Measurements from ENCODE around the gene ABCF3.
"Not testable (repeated sequence)": the region's sequence is repeated elsewhere in the genome, so short reads cannot be mapped to it uniquely, and the experiment has no call there.

ABCF3 gene

DNA sequence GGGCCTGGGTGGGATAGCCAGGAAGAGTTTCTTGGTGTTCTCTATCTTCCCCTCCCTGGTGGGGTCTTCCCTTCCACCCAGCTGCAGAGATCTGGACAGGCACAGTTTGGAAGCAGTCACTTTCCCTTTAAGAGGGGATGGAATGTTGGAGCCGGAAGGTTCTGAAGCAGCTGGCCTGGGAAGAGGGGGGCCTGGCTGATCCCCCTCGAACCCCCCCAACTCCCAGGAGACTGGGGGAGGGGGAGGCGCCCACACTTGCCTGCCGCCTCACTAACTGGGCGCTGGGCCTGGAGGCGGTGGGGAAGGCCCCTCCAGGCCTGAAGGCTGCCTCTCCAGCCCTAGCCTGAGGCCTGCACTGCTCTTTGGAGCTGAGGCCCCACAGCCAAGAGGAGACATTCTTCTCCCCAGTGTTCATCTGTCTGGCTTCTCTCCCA is 29.5 kb upstream of the ABCF3 start:
- peak overlapping the region; percentile 93 to 97 for H3K4me3 ChIP-seq (replicated peaks in 1 of 2; ENCODE audit: low read depth in 2 of 2, low read length in 2 of 2)
- peak; percentile 71 to 86 for DNase-seq (ENCODE audit: low read depth in 2 of 2)
- TF ChIP-seq, protein P1, sequence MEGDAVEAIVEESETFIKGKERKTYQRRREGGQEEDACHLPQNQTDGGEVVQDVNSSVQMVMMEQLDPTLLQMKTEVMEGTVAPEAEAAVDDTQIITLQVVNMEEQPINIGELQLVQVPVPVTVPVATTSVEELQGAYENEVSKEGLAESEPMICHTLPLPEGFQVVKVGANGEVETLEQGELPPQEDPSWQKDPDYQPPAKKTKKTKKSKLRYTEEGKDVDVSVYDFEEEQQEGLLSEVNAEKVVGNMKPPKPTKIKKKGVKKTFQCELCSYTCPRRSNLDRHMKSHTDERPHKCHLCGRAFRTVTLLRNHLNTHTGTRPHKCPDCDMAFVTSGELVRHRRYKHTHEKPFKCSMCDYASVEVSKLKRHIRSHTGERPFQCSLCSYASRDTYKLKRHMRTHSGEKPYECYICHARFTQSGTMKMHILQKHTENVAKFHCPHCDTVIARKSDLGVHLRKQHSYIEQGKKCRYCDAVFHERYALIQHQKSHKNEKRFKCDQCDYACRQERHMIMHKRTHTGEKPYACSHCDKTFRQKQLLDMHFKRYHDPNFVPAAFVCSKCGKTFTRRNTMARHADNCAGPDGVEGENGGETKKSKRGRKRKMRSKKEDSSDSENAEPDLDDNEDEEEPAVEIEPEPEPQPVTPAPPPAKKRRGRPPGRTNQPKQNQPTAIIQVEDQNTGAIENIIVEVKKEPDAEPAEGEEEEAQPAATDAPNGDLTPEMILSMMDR (IDR thresholded peaks at IDR 0.05; ENCODE audit: low read depth, low read length), result no peak

DNA sequence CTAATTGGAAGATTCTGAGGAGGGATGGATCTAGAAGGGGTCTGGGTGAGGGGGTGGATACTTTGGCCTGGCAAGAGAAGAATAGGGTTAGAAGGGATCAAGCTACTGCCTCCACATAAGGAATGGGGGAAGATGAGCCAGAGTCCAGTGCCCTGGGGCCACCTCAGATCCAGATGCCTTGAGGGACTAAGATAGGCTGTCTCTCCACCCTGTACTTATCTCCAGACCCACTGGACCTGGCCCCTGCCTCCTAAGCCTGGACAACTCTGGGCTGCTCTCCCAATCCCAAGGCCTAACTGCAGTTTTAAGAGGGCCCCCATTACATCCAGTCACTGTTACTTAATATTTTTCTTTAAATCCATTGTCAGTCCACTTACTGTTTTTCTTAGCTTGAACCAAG is 28.8 kb upstream of the ABCF3 start:
- TF ChIP-seq, protein P1 (IDR thresholded peaks at IDR 0.05; ENCODE audit: low read depth, low read length), result no peak
- DNase-seq (ENCODE audit: low read depth in 2 of 2), result no peak
- H3K4me3 ChIP-seq (replicated peaks in 1 of 2; ENCODE audit: low read depth in 2 of 2, low read length in 2 of 2), result peak overlapping the region; percentile 93 to 97

DNA sequence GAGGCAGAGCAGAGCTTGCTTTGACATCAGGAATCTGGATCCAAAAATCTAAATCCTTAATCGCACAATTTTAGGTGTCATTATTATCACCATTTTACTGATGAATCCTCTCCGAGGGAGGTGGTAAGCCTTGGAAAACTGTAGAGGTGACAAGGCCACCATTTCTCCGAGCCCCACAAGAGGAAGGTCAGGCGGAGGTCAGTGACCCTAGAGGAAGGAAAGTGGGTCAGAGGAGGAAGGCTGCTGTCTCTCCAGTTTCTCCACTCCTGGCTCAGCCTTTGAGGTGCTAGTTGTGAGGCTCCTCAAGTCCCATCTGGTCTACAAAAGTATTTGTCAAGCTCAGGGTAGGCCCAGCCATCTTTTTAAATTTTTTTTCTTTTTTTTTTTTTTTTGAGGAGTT is 27.6 kb upstream of the ABCF3 start:
- no peak for DNase-seq (ENCODE audit: low read depth in 2 of 2)
- TF ChIP-seq, protein P1 (IDR thresholded peaks at IDR 0.05; ENCODE audit: low read depth, low read length), result no peak
- H3K4me3 ChIP-seq (replicated peaks in 1 of 2; ENCODE audit: low read depth in 2 of 2, low read length in 2 of 2), result no peak overlapping the region

DNA sequence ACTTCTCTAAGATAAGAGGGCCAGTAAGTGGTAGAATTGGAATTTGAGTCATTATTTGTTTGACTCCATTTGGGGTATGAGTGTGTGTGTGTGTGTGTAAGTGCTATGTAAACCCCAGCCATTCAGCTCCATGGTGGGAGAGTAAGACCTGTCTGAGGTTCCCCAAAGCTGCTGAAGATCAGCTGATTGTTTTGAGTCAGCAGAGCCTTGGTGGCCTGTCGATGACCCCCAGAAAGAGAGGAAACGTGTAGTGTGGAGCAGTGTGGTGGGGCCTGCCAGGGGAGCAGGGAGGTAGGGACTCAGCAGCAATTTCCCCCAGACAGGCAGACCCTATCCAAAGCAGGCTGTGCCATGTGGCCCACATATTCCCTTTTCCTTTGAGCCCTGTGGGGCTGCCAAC is 25.5 kb upstream of the ABCF3 start:
- no peak overlapping the region for H3K4me3 ChIP-seq (replicated peaks in 1 of 2; ENCODE audit: low read depth in 2 of 2, low read length in 2 of 2)
- peak; percentile 66 to 71 for DNase-seq (ENCODE audit: low read depth in 2 of 2)

DNA sequence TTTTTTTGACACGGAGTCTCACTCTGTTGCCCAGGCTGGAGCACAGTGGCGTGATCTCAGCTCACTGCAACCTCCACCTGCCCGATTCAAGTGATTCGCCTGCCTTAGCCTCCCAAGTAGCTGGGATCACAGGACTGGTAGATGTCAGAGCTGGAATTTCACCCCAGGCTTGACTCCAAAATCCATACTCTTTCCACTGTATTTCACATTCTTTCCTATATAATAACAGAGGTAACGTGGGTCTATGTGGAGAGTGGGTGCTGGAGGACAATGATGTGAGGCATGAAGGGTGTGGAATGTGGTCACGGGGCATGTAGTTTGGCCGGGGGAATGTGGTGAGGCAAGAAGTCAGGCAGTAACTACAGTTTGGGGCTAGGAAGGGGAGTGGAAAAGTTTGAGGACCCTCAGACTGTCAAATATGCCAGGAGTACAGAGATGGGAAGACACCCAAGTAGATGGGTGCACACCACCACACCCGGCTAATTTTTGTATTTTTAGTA is 23.4 kb upstream of the ABCF3 start:
- DNase-seq (ENCODE audit: low read depth in 2 of 2); H3K4me3 ChIP-seq (replicated peaks in 1 of 2; ENCODE audit: low read depth in 2 of 2, low read length in 2 of 2): not testable (repeated sequence)

More for the DNA sequence above, 25.5 kb upstream of the ABCF3 start:
- TF ChIP-seq, protein P1 (IDR thresholded peaks at IDR 0.05; ENCODE audit: low read depth, low read length), result no peak

DNA sequence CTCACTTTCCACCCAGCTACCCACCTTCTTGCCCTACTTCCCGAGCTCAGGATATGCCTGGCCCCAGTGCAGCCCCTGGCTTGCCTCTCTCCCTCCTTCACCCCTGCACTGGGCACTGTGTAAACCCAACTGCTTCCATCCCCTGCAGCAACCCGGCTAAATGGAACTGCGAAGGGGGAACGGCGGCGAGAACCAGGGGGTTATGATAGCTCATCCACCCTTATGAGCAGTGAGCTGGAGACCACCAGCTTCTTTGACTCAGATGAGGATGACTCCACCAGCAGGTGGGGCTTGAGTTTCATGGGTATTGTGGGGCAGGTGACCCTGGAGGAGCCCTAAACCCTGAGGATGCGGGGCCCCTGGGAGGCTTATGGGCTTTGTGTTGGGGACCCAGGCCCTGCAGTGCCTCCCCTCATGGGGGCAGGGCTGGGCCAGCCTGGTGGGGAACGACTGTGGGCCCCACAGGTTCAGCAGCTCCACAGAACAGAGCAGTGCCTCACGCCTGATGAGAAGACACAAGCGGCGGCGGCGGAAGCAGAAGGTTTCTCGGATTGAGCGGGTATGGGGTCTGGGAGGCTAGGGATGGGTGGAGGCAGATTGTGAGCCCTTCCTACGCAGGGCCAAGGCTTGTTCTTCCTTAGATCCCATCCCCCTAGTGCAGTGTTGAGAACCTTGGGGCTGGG is 21.2 kb upstream of the ABCF3 start:
- no peak overlapping the region for H3K4me3 ChIP-seq (replicated peaks in 1 of 2; ENCODE audit: low read depth in 2 of 2, low read length in 2 of 2)
- DNase-seq (ENCODE audit: low read depth in 2 of 2), result no peak
- TF ChIP-seq, protein P1 (IDR thresholded peaks at IDR 0.05; ENCODE audit: low read depth, low read length), result no peak

DNA sequence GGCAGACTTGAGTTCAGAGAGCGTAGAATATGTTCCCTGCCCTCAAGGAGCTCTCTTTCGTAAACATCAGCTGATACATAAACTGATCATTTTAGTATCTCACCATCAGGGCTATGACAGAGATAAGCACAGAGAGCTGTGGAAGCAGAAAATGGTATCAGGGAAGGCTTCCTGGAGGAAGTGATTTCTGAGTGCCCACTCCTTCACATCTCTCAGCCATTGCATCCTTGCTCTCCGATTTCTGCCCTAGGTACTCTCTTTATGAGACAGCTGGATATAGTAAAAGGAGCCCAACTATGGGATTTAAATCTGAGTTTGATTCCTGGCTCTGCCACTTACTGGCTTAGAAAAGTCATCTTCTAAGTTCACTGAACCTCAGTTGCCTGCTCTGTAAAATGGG is 20.5 kb upstream of the ABCF3 start:
- TF ChIP-seq, protein P1 (IDR thresholded peaks at IDR 0.05; ENCODE audit: low read depth, low read length), result no peak
- no peak overlapping the region for H3K4me3 ChIP-seq (replicated peaks in 1 of 2; ENCODE audit: low read depth in 2 of 2, low read length in 2 of 2)
- DNase-seq (ENCODE audit: low read depth in 2 of 2), result no peak

Data from cardiac fibroblast (primary cell).